ENCODE data around the gene POTED.
"Not testable (repeated sequence)": the region's sequence is repeated elsewhere in the genome, so short reads cannot be mapped to it uniquely, and the experiment has no call there.

Gene POTED
- 0 reads per million in 2 donors for total RNA-seq

DNA sequence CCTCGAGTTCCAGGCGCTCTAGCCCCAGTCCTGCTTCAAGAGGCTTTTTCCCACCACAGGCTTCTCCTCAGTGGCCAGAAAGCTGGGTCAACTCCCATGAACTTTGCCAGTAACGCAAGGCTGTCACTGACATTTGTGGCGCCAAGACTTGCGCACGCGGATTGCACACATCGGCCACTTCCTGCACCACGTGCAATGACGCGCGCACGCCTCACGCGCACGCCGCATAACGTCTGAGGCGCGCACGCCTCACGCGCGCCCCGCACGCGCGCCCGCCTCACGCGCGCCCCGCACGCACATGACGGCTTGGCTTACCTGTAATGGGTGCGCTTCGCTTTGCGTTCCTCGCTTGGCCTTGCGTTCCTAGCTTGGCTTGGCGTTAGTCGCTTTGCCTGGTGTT lies at the start of gene POTED:
Gene POTED, plus strand, starts transcription at position 301 of the 400 bp plus-strand sequence. CDS start 452 bp downstream, outside the sequence.
- not testable (repeated sequence) for DNase-seq

DNA sequence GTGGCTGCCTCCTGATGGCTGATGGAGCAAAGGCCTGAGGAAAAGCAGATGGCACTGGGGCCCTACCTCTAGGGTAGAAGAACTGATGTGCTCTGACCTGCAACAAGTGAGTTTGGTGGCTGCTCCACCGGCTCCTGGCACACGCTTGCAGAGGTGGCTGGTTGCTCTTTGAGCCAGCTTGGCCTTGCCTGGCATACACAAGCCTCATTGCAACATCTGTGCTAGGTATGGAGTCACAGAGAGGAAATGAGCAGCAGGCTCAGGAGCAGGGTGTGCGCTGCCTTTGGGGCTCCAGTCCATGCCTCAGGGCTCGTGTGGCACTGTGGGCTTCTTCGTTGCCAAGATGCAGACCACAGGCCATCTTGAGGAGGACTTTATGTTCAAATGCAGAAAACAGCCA lies 40.5 kb downstream of the POTED start:
- not testable (repeated sequence) for DNase-seq

DNA sequence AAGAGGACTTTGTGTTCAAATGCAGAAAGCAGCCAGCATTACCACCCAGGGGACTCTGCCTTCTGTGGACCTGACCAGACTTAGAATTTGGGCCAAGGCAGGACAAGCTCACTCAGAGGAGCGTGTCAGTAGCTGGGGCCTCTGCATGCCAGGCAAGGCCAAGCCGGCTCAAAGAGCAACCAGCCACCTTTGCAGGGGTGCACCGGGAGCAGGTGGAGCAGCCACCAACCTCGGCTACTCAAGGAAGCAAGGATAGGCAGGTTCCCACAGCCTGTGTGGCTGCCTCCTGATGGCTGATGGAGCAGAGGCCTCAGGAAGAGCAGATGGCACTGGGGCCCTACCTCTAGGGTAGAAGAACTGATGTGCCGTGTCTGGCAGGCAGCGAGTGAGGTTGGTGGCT lies 42.2 kb downstream of the POTED start:
- DNase-seq, result not testable (repeated sequence)
